CMK (cell line): ENCODE data around the gene BOD1.

Experiments
- DNase-seq: peaks from one replicate; pipeline ENCODE4 v3.0.0-alpha.2; 2010; ENCODE audit warnings: low read depth

BOD1 gene

DNA sequence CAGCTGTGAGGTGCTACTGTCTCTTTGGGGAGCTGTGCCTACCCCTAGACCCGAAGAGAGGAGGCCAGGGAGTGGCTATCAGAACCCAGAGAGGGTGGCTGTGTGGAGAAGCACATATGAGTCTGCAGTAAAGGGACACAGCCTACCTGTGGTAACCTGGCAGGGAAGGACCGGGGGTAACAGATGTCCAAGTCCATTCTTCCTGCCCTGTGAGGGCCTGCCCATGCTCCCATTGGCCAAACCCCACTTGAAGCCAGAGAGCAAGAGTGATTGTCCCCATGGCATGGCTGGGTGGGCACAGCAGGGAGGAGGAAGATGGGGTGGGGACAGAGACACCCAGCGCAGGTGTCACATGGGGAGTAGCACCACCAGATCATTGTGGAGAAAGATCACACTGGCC lies 39.3 kb downstream of the BOD1 start:
- DNase-seq, result no peak

DNA sequence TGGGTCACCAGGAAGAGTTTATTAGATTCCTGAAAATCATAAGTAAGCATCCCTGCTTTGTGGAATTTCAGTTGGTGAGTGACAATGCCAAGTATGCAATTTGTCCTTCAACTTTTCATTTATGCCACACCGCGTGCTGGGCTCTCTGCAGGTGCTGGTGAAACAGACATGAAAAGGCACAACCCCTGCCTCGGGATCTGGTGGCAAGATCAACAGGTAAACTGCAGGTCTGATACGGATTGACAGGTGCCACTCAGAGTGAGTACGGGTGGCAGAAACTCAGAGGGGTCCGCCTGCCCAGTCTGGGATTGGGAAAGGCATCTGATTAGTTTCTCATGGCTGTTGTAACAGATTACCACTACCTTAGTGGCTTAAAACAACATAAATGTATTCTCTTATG lies 40.5 kb downstream of the BOD1 start:
- DNase-seq, result no peak

DNA sequence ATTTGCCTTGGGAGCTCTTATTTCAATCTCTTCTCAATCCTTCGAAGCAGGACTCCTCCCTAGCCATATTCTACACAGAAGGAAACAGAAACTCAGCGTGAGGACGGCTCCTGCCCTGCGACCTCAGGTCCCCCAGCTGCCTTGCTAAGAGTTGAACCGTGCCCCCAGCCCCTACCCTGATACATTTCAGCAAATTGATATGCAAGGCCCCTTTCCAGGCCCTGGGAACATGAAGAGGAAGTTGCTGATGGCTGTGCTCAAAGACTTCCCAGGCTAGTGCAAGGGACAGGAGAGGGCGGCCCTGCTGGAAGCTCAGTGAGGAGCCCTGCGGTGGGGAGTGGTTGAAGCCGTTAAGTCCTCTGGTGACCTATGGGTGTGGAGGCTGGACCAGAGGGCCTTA lies 41.5 kb downstream of the BOD1 start:
- no peak for DNase-seq

DNA sequence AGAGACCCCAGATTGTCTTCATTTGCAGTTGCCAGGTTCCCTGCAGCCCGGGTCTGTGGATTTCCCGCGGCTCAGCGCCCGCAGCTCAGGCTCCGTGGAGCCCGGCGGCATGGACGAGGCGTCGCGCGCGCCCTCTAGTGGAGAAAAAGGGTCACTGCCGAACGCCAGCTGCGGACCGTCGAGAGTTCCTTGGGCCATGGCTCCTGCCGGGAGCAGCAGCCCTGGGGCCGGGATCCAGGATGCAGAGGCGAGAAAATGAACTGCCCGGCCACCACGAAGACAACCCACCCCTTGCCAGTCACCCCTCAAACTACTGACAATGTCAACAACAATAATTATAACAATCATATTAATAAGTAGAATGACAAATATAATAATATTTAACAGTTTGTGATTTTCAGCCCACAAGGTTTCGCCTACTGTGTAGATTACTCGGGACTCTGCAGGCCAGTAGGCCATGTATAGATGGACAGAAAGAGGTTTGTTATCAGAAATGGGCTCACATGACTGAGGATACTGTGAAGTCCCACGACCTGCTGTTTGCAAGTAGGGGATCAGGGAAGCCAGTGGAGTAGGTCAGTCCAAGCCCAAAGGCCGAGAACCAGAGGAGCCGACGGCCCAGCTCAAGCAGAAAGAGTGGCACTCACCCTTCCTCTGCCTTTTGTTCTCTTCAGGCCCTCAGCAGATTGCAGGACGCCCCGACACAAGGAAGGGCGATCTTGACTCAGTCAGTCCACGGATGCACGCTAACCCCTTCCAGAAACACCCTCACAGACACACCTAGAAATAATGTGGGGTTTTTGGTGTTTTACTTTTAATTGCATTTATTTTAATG lies 43.1 kb downstream of the BOD1 start:
- DNase-seq, result peak; percentile 2

DNA sequence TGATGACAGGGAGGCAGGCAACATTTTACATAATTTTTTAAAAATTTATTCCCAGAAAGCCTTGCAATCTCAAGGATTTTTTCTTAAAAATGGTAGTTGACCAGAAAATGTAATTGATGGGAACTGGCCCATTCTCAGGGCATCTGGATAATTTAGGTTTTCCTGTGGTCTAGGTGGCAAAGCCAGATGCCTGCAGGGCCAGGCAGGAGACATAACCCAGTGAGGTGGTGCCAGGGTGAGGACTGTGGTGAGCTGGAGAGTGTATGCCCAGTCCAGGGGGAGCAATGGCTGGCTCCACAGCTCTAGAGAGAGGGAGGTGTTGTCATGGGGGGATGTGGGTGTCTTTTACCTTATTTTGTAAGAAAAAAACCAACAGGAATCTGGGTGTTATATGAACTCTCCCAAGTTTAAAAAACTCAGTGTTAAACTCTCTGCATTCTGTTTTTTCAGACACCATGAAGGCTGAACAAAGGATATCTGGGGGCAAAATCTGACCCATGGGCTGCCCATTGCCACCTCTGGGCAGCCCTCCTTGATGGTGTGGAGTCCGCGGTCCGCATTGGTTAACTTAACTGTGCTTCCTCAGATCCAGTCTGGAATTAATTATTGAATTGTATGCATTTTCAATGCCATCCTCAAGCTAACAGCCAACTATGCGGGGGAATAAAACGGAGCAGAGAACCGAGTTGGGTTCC lies 43.9 kb downstream of the BOD1 start:
- DNase-seq, result no peak

DNA sequence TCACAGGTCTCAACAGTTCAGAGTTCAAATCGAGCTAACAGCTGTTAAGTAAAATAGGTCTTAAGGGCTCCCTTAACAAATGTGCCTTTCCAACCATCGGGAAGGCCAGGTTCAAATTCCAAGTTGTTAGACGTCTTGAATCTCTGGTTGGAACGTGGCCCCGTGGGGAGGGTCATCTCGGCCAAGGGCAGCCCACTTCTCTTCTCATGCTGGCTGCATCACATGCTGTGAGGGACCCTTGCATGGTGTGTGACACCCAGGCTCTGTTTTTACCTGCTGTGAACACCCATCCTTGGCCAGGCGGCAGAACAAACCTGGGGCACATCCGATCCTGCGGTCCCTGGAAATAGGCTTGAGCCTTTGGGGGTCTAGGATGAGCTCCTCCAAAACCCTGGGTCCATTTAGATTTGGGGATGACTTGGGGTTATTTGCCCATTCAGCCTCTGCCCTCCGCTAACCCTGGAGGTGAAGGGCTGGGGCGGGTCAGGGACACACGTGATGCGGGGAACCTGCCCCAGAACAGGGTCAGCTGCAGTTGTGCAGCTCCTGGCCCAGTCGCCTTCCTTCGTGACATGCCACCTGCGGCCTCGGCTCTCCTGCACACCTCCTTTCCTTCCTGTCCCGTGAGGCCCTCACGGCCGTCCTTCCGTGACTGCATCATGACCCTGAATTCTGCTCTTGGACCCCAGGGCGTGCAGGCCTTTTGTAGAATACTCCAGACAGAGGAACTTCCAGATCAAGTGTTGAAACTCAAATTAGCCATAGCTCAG lies 45.9 kb downstream of the BOD1 start:
- DNase-seq, result no peak

DNA sequence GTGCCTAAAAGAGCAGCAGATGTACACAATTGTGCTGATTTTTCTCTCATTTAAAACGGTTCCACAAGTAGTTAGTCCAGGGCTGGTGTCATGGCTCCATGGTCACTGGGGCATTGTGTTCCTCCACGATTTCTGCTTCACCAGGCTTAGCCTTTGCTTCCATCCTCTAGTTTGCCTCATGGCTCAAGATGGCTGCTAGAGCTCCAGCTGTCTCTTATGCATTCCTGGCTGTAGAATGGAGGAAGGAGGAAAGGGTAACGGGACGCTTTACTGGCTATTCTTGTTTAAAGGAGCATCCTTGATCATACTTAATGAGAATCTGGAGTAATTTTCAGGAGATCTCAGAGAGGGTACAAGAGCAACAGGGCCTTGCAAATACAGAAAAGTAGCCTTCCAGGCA lies 47.7 kb downstream of the BOD1 start:
- DNase-seq, result no peak

DNA sequence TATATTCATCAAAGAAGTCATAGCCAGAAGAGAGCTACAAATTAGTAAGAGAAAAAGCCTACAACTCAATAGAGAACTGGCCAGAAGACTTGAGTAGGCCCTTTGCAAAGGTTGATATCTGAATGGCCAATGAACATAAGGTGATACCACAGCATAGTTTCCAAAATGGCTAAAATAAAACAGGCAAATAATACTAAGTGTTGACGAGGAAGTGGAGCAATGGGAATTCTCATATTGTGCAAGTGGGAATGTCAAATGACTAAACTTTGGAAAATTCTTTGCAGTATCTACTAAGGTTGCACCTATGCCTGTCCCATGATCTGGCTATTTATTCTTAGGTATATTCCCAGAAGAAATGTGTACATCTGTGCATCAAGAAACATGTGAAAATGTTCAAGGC lies 48.3 kb downstream of the BOD1 start:
- DNase-seq, result no peak

DNA sequence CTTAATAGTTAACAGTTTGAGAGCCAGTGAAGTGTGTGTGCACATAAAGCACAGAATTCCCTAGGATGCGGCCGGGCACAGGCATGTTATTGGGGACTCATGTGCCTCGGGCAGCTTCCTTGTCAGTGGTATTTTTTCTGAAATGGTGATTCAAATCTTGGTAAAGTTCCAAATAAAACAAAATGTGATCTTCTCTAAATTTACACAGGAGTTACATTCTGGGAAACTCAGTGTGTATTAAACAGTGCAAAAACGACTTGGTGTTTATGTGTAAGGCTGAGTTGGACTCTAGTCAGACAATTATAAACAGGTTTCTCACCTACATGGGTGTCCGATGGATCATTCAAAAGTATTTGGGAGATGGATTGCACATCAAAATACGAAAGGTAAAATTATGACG lies 48.9 kb downstream of the BOD1 start:
- no peak for DNase-seq

DNA sequence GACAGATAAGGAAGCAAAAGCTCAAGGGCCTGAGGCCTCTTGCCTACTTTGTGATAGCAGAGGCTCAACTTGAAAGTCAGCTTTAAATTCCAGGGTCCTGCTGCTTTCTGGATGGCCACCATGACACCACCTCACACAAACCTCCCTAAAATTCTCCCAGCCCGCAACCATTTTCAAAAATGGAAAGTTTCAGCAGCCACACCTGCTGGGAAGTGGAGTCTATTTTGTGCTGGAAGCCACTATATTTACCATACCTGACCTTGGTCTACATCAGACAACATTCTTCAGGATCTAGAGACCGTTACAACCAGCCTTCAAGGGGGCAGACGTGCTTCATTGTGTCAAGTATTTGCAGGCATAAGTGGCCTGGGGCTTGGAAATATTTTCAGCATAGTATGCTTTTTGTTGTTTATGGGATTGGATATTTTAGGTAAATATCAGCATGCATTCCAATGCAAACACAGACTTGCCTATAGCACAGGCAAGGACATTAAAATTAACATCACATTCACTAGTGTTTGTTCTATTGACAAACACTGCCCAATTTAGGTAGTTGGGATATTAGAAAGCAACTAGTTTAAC lies 50.9 kb downstream of the BOD1 start:
- DNase-seq, result no peak

DNA sequence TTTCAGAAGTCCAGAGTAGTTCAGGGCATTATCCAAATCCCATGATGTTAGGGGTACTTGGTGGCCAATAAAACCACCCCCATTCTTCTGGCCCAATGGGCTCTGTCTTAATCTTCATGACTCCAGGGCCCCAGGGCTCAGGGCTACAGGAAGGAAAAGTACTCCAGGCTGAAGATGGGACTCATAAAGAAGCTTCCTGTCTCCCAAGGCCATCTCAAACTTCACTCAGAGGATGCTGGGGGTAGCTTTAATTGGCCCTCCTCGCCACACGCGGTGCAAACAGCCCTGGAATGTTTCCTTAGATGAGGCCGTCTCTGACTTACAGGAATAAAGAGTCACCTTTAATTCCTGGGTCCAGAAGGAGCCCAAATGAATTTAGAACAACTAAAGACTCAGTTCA lies 52.3 kb downstream of the BOD1 start:
- DNase-seq, result no peak

DNA sequence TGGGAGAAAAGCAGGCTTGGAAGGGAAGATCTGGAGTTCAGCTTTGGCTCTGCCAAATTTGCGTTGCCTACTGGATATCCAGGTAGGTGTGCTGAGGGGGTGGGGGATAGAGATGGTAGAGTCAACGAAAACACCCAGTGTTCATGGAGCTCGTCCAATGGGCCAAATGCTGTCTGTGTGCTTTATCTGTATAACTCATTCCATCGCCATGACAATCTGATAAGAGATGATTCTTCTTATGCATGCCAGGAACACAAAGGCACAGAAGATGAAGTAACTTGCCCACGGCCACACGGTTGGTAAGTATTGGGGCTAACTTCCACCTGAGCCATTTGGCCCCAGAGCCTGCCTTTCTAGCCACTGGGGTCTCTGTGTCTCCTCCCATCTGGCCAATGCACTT lies 53.2 kb downstream of the BOD1 start:
- no peak for DNase-seq

DNA sequence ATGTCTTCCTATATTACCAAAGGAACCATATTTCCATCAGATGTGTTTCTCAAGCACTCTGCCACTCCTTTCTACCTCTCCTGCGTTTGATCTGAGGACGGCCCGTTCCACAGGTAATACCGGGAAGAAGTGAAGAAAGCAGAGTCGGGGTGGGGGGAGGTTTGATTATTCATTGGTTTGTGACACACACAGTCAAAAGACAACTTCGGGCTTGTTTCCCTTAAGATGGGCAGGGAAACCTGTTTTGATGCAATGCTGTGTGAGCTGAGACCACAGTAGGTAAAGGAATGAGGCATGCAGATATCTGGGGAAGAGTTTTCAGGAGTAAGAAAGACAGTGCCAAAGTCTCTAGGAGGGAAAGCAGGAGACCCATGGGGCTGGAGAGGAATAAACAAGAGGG lies 54.0 kb downstream of the BOD1 start:
- no peak for DNase-seq
